Cardiac fibroblast (primary cell): Measurements from ENCODE around the gene EVI5L.

Source experiments
- DNase-seq, 2 donors: peaks; one replicate each; pipeline versions ENCODE4 v3.0.0 to v3.0.0-alpha.2; 2010; ENCODE audit warnings: low read depth in 2 of 2
- H3K4me3 ChIP-seq, 2 donors: replicated peaks in 1 of 2; 1 replicate in 1 of 2; 2 replicates in 1 of 2; pipeline ENCODE4 v1.5.1; 2011; ENCODE audit warnings: low read depth in 2 of 2, low read length in 2 of 2, mild to moderate bottlenecking in 2 of 2, moderate library complexity in 1 of 2
- TF ChIP-seq, protein P1 (sequence below): IDR thresholded peaks from one replicate; pipeline ENCODE4 v1.5.1; 2011; ENCODE audit warnings: low read depth, mild to moderate bottlenecking, low read length, inconsistent platforms

Gene EVI5L

DNA sequence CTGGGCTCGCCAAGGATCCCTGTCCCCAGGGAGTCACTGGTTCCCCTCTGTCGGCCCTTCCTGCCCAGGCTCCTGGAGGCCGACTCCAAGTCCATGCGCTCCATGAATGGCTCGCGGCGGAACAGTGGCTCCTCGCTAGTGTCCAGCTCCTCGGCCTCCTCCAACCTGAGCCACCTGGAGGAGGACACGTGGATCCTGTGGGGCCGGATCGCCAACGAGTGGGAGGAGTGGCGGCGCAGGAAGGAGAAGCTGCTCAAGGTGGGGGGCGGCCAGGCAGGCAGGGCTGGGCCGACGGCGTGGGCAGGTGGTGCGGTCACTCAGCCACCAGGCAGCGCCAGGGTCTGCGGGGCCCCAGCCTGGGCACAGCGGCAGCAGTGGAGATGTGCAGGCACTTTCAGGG lies 17.6 kb downstream of the EVI5L start:
- TF ChIP-seq, protein P1, sequence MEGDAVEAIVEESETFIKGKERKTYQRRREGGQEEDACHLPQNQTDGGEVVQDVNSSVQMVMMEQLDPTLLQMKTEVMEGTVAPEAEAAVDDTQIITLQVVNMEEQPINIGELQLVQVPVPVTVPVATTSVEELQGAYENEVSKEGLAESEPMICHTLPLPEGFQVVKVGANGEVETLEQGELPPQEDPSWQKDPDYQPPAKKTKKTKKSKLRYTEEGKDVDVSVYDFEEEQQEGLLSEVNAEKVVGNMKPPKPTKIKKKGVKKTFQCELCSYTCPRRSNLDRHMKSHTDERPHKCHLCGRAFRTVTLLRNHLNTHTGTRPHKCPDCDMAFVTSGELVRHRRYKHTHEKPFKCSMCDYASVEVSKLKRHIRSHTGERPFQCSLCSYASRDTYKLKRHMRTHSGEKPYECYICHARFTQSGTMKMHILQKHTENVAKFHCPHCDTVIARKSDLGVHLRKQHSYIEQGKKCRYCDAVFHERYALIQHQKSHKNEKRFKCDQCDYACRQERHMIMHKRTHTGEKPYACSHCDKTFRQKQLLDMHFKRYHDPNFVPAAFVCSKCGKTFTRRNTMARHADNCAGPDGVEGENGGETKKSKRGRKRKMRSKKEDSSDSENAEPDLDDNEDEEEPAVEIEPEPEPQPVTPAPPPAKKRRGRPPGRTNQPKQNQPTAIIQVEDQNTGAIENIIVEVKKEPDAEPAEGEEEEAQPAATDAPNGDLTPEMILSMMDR = no peak
- H3K4me3 ChIP-seq = no peak overlapping the region
- DNase-seq = no peak

DNA sequence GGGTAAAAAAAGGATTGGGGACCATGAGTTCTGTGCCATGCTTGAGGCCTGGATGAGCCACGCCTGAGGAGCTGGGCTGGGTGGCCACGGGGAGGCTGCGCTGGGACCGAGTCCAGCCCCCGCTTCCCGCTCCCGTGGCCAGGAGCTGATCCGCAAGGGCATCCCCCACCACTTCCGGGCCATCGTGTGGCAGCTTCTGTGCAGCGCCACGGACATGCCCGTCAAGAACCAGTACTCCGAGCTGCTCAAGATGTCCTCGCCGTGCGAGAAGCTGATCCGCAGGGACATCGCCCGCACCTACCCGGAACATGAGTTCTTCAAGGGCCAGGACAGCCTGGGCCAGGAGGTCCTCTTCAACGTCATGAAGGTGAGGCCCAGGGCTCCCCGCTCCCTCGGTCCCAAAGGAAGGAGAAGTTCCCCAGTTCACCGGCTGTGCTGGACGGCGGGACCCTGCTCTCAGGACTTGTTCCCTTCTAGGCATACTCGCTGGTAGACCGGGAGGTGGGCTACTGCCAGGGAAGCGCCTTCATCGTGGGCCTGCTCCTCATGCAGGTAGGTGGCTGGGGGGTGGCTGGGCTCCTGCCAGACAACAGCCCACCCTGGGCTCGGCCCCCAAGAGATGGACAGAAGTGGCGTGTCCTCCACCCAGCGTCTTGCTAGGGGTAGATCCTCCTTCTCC lies 18.9 kb downstream of the EVI5L start:
- TF ChIP-seq, protein P1 = no peak
- H3K4me3 ChIP-seq = no peak overlapping the region
- DNase-seq = no peak

- DNase-seq = no peak
- TF ChIP-seq, protein P1 = no peak
- no peak overlapping the region for H3K4me3 ChIP-seq
Observed at GRCh38 chr19:7849631-7849999, 19.6 kb downstream of the EVI5L start.

DNA sequence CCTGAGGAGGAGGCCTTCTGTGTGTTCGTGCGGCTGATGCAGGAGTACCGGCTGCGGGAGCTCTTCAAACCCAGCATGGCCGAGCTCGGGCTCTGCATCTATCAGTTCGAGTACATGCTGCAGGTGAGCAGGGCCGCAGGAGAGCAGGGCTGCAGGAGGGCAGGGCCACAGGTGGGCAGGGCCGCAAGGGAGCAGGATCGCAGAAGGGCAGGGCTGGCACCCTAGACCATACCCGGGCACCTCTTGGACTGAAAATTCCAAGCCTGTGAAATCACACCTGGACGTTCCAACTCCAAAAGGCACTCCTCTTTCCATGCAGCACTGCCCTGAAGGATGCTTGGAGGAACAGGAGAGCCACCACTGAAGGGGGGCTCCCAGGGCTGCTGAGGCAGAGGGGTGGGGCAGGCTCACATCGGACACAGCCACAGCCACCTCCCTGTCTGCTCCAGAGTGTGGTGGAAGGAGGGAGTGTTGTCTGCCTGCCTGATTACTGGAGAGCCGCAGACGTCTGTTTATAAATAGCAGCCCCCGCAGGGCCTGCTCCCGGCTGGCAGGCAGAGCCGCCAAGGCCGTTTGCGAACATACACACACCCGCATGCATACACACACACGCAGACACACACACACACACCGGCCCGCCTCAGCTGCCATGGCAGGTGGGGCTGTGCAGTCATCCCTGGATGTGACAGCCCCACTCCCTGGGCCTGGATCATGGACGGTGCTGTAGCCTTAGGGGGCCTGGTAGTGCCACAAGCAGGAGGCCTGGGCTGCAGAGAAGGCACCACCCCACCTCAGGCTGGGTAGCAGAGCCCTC lies 20.2 kb downstream of the EVI5L start:
- H3K4me3 ChIP-seq = no peak overlapping the region
- TF ChIP-seq, protein P1 = no peak
- DNase-seq = no peak

GRCh38 chr19:7850945-7851622 lies 21.1 kb downstream of the EVI5L start:
- H3K4me3 ChIP-seq = no peak overlapping the region
- TF ChIP-seq, protein P1 = no peak
- no peak for DNase-seq

- TF ChIP-seq, protein P1 = no peak
- H3K4me3 ChIP-seq = no peak overlapping the region
- no peak for DNase-seq
Observed at GRCh38 chr19:7851623-7852500, 21.8 kb downstream of the EVI5L start.
